NB4 (cell line): Measurements from ENCODE around the gene PCYT2.

Source experiments
- CTCF ChIP-seq: IDR thresholded peaks from one replicate; pipeline ENCODE4 v1.5.1; 2012; ENCODE audit warnings: low read depth, low read length
- POLR2A ChIP-seq: IDR thresholded peaks from 2 replicates; pipeline ENCODE4 v1.6.1; 2011; ENCODE audit warnings: mild to moderate bottlenecking; ENCODE audit not compliant: insufficient read length; ENCODE audit errors: extremely low read depth

- TF ChIP-seq CTCF (no peak), POLR2A (no peak)
Measured at GRCh38 chr17:81870981-81871386, 40.2 kb downstream of the PCYT2 start, which contains the start of gene ARHGDIA.
